Activated naive CD8-positive, alpha-beta T cell treated with anti-CD3 and anti-CD28 coated beads, Interleukin-2, amount 10 ng/mL, durations not matched to agents 7 days and 5 days (primary cell): ENCODE data around the gene SVOPL. TPM values are rescaled to one million over a fixed set of nuclear protein-coding genes. Genes with fewer than 3 reads are reported as not detected.
A peak's percentile ranks its signal among the peaks of the same experiment; 100 is the strongest.

Experiments
- ATAC-seq: fragments of 150-1000 bp; cut with Tn5 transposase; one replicate; pipeline ENCODE4 v1.10.0; 2021; ENCODE audit warnings: low read depth, moderate library complexity
- POLR2A ChIA-PET: fragments of 350-600 bp; sonication (Branson Sonifier 250); formaldehyde crosslinking; loops from one replicate; lab custom pipeline; 2021; ENCODE audit warnings: antibody characterized with exemption; lab: Charles Lee
- DNase-seq: peaks from one replicate; pipeline ENCODE4 v3.0.0; 2021
- H3K27ac Mint-ChIP-seq: one replicate; pipeline ENCODE4 v1.8.0; 2022; ENCODE audit warnings: mild to moderate bottlenecking, mixed read lengths
- H3K27me3 Mint-ChIP-seq: one replicate; pipeline ENCODE4 v1.8.0; 2022; ENCODE audit warnings: mild to moderate bottlenecking, moderate library complexity, mixed read lengths
- H3K36me3 Mint-ChIP-seq: one replicate; pipeline ENCODE4 v1.8.0; 2021; ENCODE audit warnings: mild to moderate bottlenecking, mixed read lengths
- H3K4me1 Mint-ChIP-seq: one replicate; pipeline ENCODE4 v1.8.0; 2021; ENCODE audit warnings: mixed read lengths
- H3K4me3 Mint-ChIP-seq: one replicate; pipeline ENCODE4 v1.8.0; 2022; ENCODE audit warnings: mild to moderate bottlenecking, moderate library complexity, mixed read lengths
- H3K9me3 Mint-ChIP-seq: one replicate; pipeline ENCODE4 v1.8.0; 2021; ENCODE audit warnings: mixed read lengths
- total RNA-seq, 2 experiments: library from RNA; stranded (reverse); gene quantifications; one replicate each; pipeline ENCODE4 v1.2.3, GENCODE V29; 2021

The SVOPL gene
- total RNA-seq, 2 experiments from 2014 or later = 2.5 to 4.9 TPM

GRCh38 chr7:138663725-138664710, 37.1 kb downstream of the SVOPL start:
- H3K4me1 Mint-ChIP-seq = peaks cover 4% of the 10 kb centered on the region
- DNase-seq = peak; percentile 40
- peaks cover 21% of the 10 kb centered on the region for H3K27me3 Mint-ChIP-seq
- peak overlapping the region; percentile 83 for H3K4me3 Mint-ChIP-seq
- ATAC-seq = peak; percentile 63
- POLR2A ChIA-PET = interaction anchor here (1.5 kb wide), 1 partner anchor 24 kb away, joined by 3 read pairs; no protein-coding TSS in a partner anchor
- H3K9me3 Mint-ChIP-seq = no peaks in the 10 kb centered on the region
- H3K27ac Mint-ChIP-seq = peak overlapping the region; percentile 43
- H3K36me3 Mint-ChIP-seq = no peaks in the 10 kb centered on the region

- H3K36me3 Mint-ChIP-seq = no peaks in the 10 kb centered on the region
- POLR2A ChIA-PET = no interaction called here
- ATAC-seq (no peak), DNase-seq (no peak)
- no peak overlapping the region for H3K4me3 Mint-ChIP-seq
- H3K27ac Mint-ChIP-seq = no peak overlapping the region
- H3K27me3 Mint-ChIP-seq = peaks cover 21% of the 10 kb centered on the region
- no peaks in the 10 kb centered on the region for H3K9me3 Mint-ChIP-seq
- peaks cover 4% of the 10 kb centered on the region for H3K4me1 Mint-ChIP-seq
Measured at GRCh38 chr7:138662991-138663320, 38.2 kb downstream of the SVOPL start.

- no peak for DNase-seq
- peaks cover 2% of the 10 kb centered on the region for H3K4me1 Mint-ChIP-seq
- no peak for ATAC-seq
- H3K4me3 Mint-ChIP-seq = no peak overlapping the region
- H3K27me3 Mint-ChIP-seq = peaks cover 21% of the 10 kb centered on the region
- POLR2A ChIA-PET = no interaction called here
- H3K9me3 Mint-ChIP-seq = no peaks in the 10 kb centered on the region
- H3K27ac Mint-ChIP-seq = no peak overlapping the region
- H3K36me3 Mint-ChIP-seq = no peaks in the 10 kb centered on the region
Measured at GRCh38 chr7:138662076-138662990, 38.8 kb downstream of the SVOPL start.

GRCh38 chr7:138661069-138661635, 40.0 kb downstream of the SVOPL start:
- no peak overlapping the region for H3K27ac Mint-ChIP-seq
- H3K4me1 Mint-ChIP-seq = peaks cover 2% of the 10 kb centered on the region
- POLR2A ChIA-PET = no interaction called here
- H3K4me3 Mint-ChIP-seq = no peak overlapping the region
- ATAC-seq (no peak), DNase-seq (no peak)
- no peaks in the 10 kb centered on the region for H3K36me3 Mint-ChIP-seq
- peaks cover 16% of the 10 kb centered on the region for H3K27me3 Mint-ChIP-seq
- no peaks in the 10 kb centered on the region for H3K9me3 Mint-ChIP-seq

GRCh38 chr7:138658889-138659288, 42.3 kb downstream of the SVOPL start:
- POLR2A ChIA-PET = no interaction called here
- no peak overlapping the region for H3K4me3 Mint-ChIP-seq
- ATAC-seq (no peak), DNase-seq (no peak)
- no peak overlapping the region for H3K27ac Mint-ChIP-seq
- no peaks in the 10 kb centered on the region for H3K9me3 Mint-ChIP-seq
- H3K36me3 Mint-ChIP-seq = no peaks in the 10 kb centered on the region
- peaks cover 8% of the 10 kb centered on the region for H3K27me3 Mint-ChIP-seq
- no peaks in the 10 kb centered on the region for H3K4me1 Mint-ChIP-seq

GRCh38 chr7:138657854-138658386, 43.2 kb downstream of the SVOPL start:
- no peak for ATAC-seq
- H3K9me3 Mint-ChIP-seq = peaks cover under 1% of the 10 kb centered on the region
- H3K4me3 Mint-ChIP-seq = no peak overlapping the region
- H3K27ac Mint-ChIP-seq = no peak overlapping the region
- DNase-seq = no peak
- H3K4me1 Mint-ChIP-seq = no peaks in the 10 kb centered on the region
- POLR2A ChIA-PET = no interaction called here
- no peaks in the 10 kb centered on the region for H3K36me3 Mint-ChIP-seq
- H3K27me3 Mint-ChIP-seq = peaks cover 7% of the 10 kb centered on the region

GRCh38 chr7:138656952-138657351, 44.2 kb downstream of the SVOPL start:
- H3K36me3 Mint-ChIP-seq = no peaks in the 10 kb centered on the region
- DNase-seq (no peak), ATAC-seq (no peak)
- no peak overlapping the region for H3K27ac Mint-ChIP-seq
- no peak overlapping the region for H3K4me3 Mint-ChIP-seq
- H3K9me3 Mint-ChIP-seq = peaks cover 3% of the 10 kb centered on the region
- H3K4me1 Mint-ChIP-seq = no peaks in the 10 kb centered on the region
- H3K27me3 Mint-ChIP-seq = peaks cover 7% of the 10 kb centered on the region
- POLR2A ChIA-PET = no interaction called here

GRCh38 chr7:138654616-138655015, 46.5 kb downstream of the SVOPL start:
- no peaks in the 10 kb centered on the region for H3K36me3 Mint-ChIP-seq
- H3K9me3 Mint-ChIP-seq = peaks cover 3% of the 10 kb centered on the region
- DNase-seq (no peak), ATAC-seq (no peak)
- POLR2A ChIA-PET = interaction anchor here (0.9 kb wide), 1 partner anchor 8 kb away, joined by 3 read pairs; no protein-coding TSS in a partner anchor
- no peak overlapping the region for H3K27ac Mint-ChIP-seq
- no peak overlapping the region for H3K4me3 Mint-ChIP-seq
- H3K4me1 Mint-ChIP-seq = no peaks in the 10 kb centered on the region
- peaks cover under 1% of the 10 kb centered on the region for H3K27me3 Mint-ChIP-seq

GRCh38 chr7:138649506-138649905, 51.7 kb downstream of the SVOPL start:
- Mint-ChIP-seq H3K36me3 (no peaks in the 10 kb centered on the region), H3K27me3 (no peaks in the 10 kb centered on the region), H3K27ac (no peak overlapping the region), H3K4me3 (no peak overlapping the region), H3K9me3 (peaks cover 5% of the 10 kb centered on the region), H3K4me1 (no peaks in the 10 kb centered on the region)
- DNase-seq (no peak), ATAC-seq (no peak)
- POLR2A ChIA-PET = no interaction called here

GRCh38 chr7:138645284-138645683, 55.9 kb downstream of the SVOPL start:
- H3K4me3 Mint-ChIP-seq = no peak overlapping the region
- POLR2A ChIA-PET = interaction anchor here (1.3 kb wide), 1 partner anchor 20 kb away, joined by 3 read pairs; no protein-coding TSS in a partner anchor
- no peaks in the 10 kb centered on the region for H3K36me3 Mint-ChIP-seq
- H3K27me3 Mint-ChIP-seq = no peaks in the 10 kb centered on the region
- DNase-seq = no peak
- no peak for ATAC-seq
- peaks cover 5% of the 10 kb centered on the region for H3K9me3 Mint-ChIP-seq
- no peak overlapping the region for H3K27ac Mint-ChIP-seq
- no peaks in the 10 kb centered on the region for H3K4me1 Mint-ChIP-seq

- no peak overlapping the region for H3K27ac Mint-ChIP-seq
- H3K27me3 Mint-ChIP-seq = no peaks in the 10 kb centered on the region
- ATAC-seq (no peak), DNase-seq (no peak)
- peaks cover 4% of the 10 kb centered on the region for H3K9me3 Mint-ChIP-seq
- H3K4me3 Mint-ChIP-seq = no peak overlapping the region
- peaks cover 20% of the 10 kb centered on the region for H3K4me1 Mint-ChIP-seq
- peaks cover 7% of the 10 kb centered on the region for H3K36me3 Mint-ChIP-seq
- POLR2A ChIA-PET = no interaction called here
Measured at GRCh38 chr7:138632826-138633602, 68.1 kb downstream of the SVOPL start.

GRCh38 chr7:138632384-138632783, 68.8 kb downstream of the SVOPL start:
- POLR2A ChIA-PET = no interaction called here
- H3K36me3 Mint-ChIP-seq = peaks cover 9% of the 10 kb centered on the region
- peaks cover 4% of the 10 kb centered on the region for H3K9me3 Mint-ChIP-seq
- no peaks in the 10 kb centered on the region for H3K27me3 Mint-ChIP-seq
- peaks cover 20% of the 10 kb centered on the region for H3K4me1 Mint-ChIP-seq
- H3K4me3 Mint-ChIP-seq = no peak overlapping the region
- ATAC-seq (no peak), DNase-seq (no peak)
- H3K27ac Mint-ChIP-seq = no peak overlapping the region
